IMR-90 (cell line): ENCODE results near the gene FYCO1. TPM values are rescaled to one million over a fixed set of nuclear protein-coding genes. Genes with fewer than 3 reads are reported as not detected.

Source experiments
- ATAC-seq: fragments of 200-7000 bp; cut with Tn5 transposase; 2 replicates; pipeline ENCODE4 v1.9.1; 2020; ENCODE audit warnings: low read depth, mild to moderate bottlenecking, moderate library complexity
- BruUV-seq: library from RNA; stranded (reverse); fragments of 400-500 nt; replicated peaks from 2 replicates; lab custom pipeline; 2021; lab: Mats Ljungman, UMichigan
- CTCF ChIA-PET: fragments of 300-600 bp; formaldehyde crosslinking; extraction: SDS; loops from one replicate; lab custom pipeline; 2021; ENCODE audit warnings: antibody characterized with exemption; lab: Yijun Ruan, JAX
- POLR2A ChIA-PET: fragments of 300-600 bp; sonication (Branson Sonifier 250); formaldehyde crosslinking; loops from one replicate; lab custom pipeline; 2022; ENCODE audit warnings: antibody characterized with exemption; ENCODE audit not compliant: unreplicated experiment; lab: Charles Lee
- DNase-seq: peaks from one replicate; pipeline ENCODE4 v3.0.0; 2013
- H2AFZ ChIP-seq: replicated peaks from 2 replicates; pipeline ENCODE3; 2013; ENCODE audit warnings: low read length, mild to moderate bottlenecking; ENCODE audit not compliant: poor library complexity
- H2AK5ac ChIP-seq: 2 replicates; pipeline ENCODE4 v1.6.1; 2013; ENCODE audit warnings: low read depth, low read length, inconsistent platforms
- H2AK9ac ChIP-seq: replicated peaks from 2 replicates; pipeline ENCODE3; 2013; ENCODE audit warnings: mild to moderate bottlenecking, low read depth, low read length, moderate library complexity; ENCODE audit not compliant: poor library complexity
- H2BK120ac ChIP-seq: 2 replicates; pipeline ENCODE4 v1.6.1; 2013; ENCODE audit warnings: low read depth, low read length, inconsistent platforms
- H2BK15ac ChIP-seq: 3 replicates; pipeline ENCODE4 v1.6.1; 2013; ENCODE audit warnings: low read depth, low read length, inconsistent platforms
- H2BK20ac ChIP-seq: 2 replicates; pipeline ENCODE4 v1.6.1; 2013; ENCODE audit warnings: low read depth, mild to moderate bottlenecking, inconsistent platforms, low read length, moderate library complexity
- H2BK5ac ChIP-seq: 2 replicates; pipeline ENCODE4 v1.6.1; 2013; ENCODE audit warnings: mild to moderate bottlenecking, low read depth, low read length, inconsistent platforms; ENCODE audit not compliant: poor library complexity, severe bottlenecking
- H3K14ac ChIP-seq: replicated peaks from 2 replicates; pipeline ENCODE4 v1.6.1; 2013; ENCODE audit warnings: low read depth, low read length, inconsistent platforms
- H3K18ac ChIP-seq: 2 replicates; pipeline ENCODE4 v1.6.1; 2013; ENCODE audit warnings: low read depth, low read length, control low read depth
- H3K23ac ChIP-seq: 2 replicates; pipeline ENCODE4 v1.6.1; 2013; ENCODE audit warnings: low read depth, low read length, inconsistent platforms
- H3K27ac ChIP-seq: 2 replicates; pipeline ENCODE4 v1.5.1; 2013; ENCODE audit warnings: mild to moderate bottlenecking, control low read depth, low read length; ENCODE audit not compliant: insufficient read depth
- H3K27me3 ChIP-seq: 2 replicates; pipeline ENCODE4 v1.6.1; 2013; ENCODE audit warnings: low read length; ENCODE audit not compliant: control insufficient read depth, insufficient read depth
- H3K36me3 ChIP-seq: 2 replicates; pipeline ENCODE4 v1.6.1; 2013; ENCODE audit warnings: low read length, mixed read lengths; ENCODE audit not compliant: control insufficient read depth, insufficient read depth
- H3K4ac ChIP-seq: 2 replicates; pipeline ENCODE4 v1.6.1; 2013; ENCODE audit warnings: low read depth, low read length, inconsistent platforms
- H3K4me1 ChIP-seq: 2 replicates; pipeline ENCODE4 v1.6.1; 2013; ENCODE audit warnings: low read length, mixed read lengths; ENCODE audit not compliant: control insufficient read depth, insufficient read depth
- H3K4me2 ChIP-seq: 2 replicates; pipeline ENCODE4 v1.6.1; 2013; ENCODE audit warnings: low read depth, mild to moderate bottlenecking, control low read depth, low read length, moderate library complexity
- H3K4me3 ChIP-seq: 2 replicates; pipeline ENCODE4 v1.5.1; 2013; ENCODE audit warnings: low read depth, mild to moderate bottlenecking, control low read depth, low read length, moderate library complexity; ENCODE audit not compliant: insufficient read depth
- H3K56ac ChIP-seq: 2 replicates; pipeline ENCODE4 v1.6.1; 2013; ENCODE audit warnings: low read length, inconsistent platforms; ENCODE audit not compliant: insufficient read depth; ENCODE audit errors: extremely low read depth
- H3K79me1 ChIP-seq, 2 experiments: 2 replicates each; pipeline ENCODE4 v1.6.1; 2013; ENCODE audit warnings: low read length in 2 of 2, inconsistent platforms in 1 of 2, low read depth in 1 of 2
- H3K9ac ChIP-seq: 2 replicates; pipeline ENCODE4 v1.6.1; 2013; ENCODE audit warnings: low read depth, low read length, control low read depth
- H3K9me1 ChIP-seq: 2 replicates; pipeline ENCODE4 v1.6.1; 2013; ENCODE audit warnings: low read length, inconsistent platforms; ENCODE audit not compliant: insufficient read depth
- H3K9me3 ChIP-seq: 2 replicates; pipeline ENCODE4 v1.6.1; 2013; ENCODE audit warnings: low read length; ENCODE audit not compliant: control insufficient read depth, insufficient read depth
- H4K20me1 ChIP-seq: 2 replicates; pipeline ENCODE4 v1.6.1; 2013; ENCODE audit warnings: low read length, inconsistent platforms; ENCODE audit not compliant: insufficient read depth
- H4K5ac ChIP-seq: 2 replicates; pipeline ENCODE4 v1.6.1; 2013; ENCODE audit warnings: mild to moderate bottlenecking, low read depth, low read length, control low read depth
- H4K8ac ChIP-seq, 2 experiments: 2 replicates each; pipeline ENCODE4 v1.6.1; 2013; ENCODE audit warnings: low read depth in 2 of 2, low read length in 2 of 2, control low read depth in 1 of 2, inconsistent platforms in 1 of 2
- H4K91ac ChIP-seq: 2 replicates; pipeline ENCODE4 v1.6.1; 2013; ENCODE audit warnings: low read depth, low read length, inconsistent platforms; ENCODE audit not compliant: insufficient read depth
- BHLHE40 ChIP-seq: fragments of 150-350 bp; IDR thresholded peaks from 2 replicates; pipeline ENCODE4 v1.6.1; 2016; ENCODE audit warnings: mild to moderate bottlenecking, low read depth, low read length
- FOS ChIP-seq: fragments of 150-350 bp; IDR thresholded peaks from 2 replicates; pipeline ENCODE4 v1.6.1; 2016; ENCODE audit warnings: low read depth, low read length
- MXI1 ChIP-seq: IDR thresholded peaks from 2 replicates; pipeline ENCODE4 v1.6.1; 2012; ENCODE audit warnings: low read depth, mild to moderate bottlenecking, low read length, moderate library complexity, borderline replicate concordance
- RCOR1 ChIP-seq: IDR thresholded peaks from 2 replicates; pipeline ENCODE4 v1.6.1; 2012; ENCODE audit warnings: mild to moderate bottlenecking, low read length, improper control_type of control experiment; ENCODE audit not compliant: insufficient replicate concordance
- WGBS, 2 experiments: methylation state at CpG; one replicate each; pipeline versions ENCODE4 v1.1.5 to v1.1.7; 2013; ENCODE audit warnings: missing lambda C conversion rate in 2 of 2; ENCODE audit not compliant: insufficient read length in 1 of 2; ENCODE audit errors: extremely low coverage in 2 of 2; 5-methylcytosine and 5-hydroxymethylcytosine counted together
- dilution Hi-C: fragments of 300-500 bp; cut with HindIII; formaldehyde crosslinking; loops from one replicate; pipeline ENCODE4 v1.14.3; 2018; ENCODE audit warnings: low sequenced_read_pairs; ENCODE audit not compliant: unreplicated experiment
- in situ Hi-C: fragments of 300-500 bp; cut with MboI; formaldehyde crosslinking; loops from 3 replicates; pipeline ENCODE4 v1.14.3; 2019; ENCODE audit warnings: low sequenced_read_pairs, inconsistent platforms, mixed read lengths
- intact Hi-C: fragments of 100-400 bp; cut with micrococcal nuclease; formaldehyde crosslinking; loops from 2 replicates; pipeline ENCODE4 v1.10.0; 2022
- polyA plus RNA-seq, 3 experiments: library from polyadenylated mRNA; depleted of rRNA; stranded (reverse); fragments of >200 nt; gene quantifications; 2 replicates each; pipeline ENCODE4 v1.2.3, GENCODE V29; 2012; ENCODE audit warnings: low replicate concordance in 1 of 3
- total RNA-seq: library from RNA; depleted of rRNA; stranded (reverse); fragments of >200 nt; gene quantifications from 2 replicates; pipeline ENCODE4 v1.2.3, GENCODE V29; 2012

FYCO1 gene
- total and polyA plus RNA-seq, 2 of the 4 experiments (the other 2 are of a cell fraction): 13.7 to 20.1 TPM

DNA sequence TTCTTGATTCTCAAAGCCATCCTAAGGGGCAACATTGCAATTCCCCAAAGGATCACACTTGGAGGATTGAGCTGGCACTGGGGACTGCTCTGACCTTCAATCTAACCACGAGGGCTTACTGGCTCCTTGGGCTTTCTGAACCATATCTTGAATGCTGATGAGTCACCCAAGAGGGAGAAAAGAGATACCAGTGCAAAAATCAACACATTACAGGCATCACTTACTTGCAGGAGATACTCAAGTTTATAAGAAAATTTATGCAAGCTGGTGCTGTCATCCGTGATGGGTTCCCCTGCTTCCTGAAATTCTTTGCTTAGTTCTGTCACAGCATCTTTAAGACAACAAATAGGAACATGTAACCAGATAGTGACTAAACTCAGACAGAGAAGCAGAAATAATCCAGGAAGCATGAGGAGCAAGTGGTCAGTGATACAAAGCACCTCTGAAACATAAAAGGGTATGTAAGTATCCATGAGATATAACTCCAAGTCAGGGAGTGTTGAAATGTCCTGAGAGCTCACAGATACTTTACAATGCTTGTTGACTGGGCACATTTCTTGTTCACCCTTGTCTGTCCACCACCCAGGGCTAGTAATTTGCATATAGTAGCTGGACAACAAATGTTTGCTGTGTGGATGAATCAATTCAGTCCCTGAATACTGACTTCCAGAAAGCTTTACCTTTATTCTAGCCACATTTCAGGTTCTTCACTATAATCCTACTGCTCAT is 14.1 kb downstream of the FYCO1 start:
- in situ Hi-C loops: no loop called here

More for the DNA sequence above, 14.1 kb downstream of the FYCO1 start:
- Histone ChIP-seq H2AK9ac (no peak overlapping the region), H3K4ac (no peak overlapping the region), H3K18ac (peak overlapping the region; percentile 2; the same call in 1 of the 2 replicates), H3K79me1 (peaks cover 13 to 34% of the 10 kb centered on the region in 2 experiments; a peak in 3 of 4 replicates), H2BK15ac (no peak overlapping the region), H2BK5ac (no peak overlapping the region), H3K9me3 (no peaks in the 10 kb centered on the region), H4K5ac (no peak overlapping the region), H2AFZ (no peak overlapping the region), H2BK120ac (no peak overlapping the region), H3K14ac (no peak overlapping the region), H3K36me3 (peaks cover 24% of the 10 kb centered on the region), H4K8ac (no peak overlapping the region), H3K56ac (no peak overlapping the region), H2BK20ac (no peak overlapping the region), H4K91ac (no peak overlapping the region), H3K4me3 (no peak overlapping the region), H3K23ac (no peak overlapping the region), H3K9me1 (peaks cover 29% of the 10 kb centered on the region), H3K27ac (no peak overlapping the region), H4K20me1 (peaks cover 11% of the 10 kb centered on the region), H3K27me3 (no peaks in the 10 kb centered on the region), H3K4me1 (peaks cover 26% of the 10 kb centered on the region), H3K4me2 (no peak overlapping the region; the same call in 1 of the 2 replicates), H3K9ac (no peak overlapping the region), H2AK5ac (no peak overlapping the region)
- intact Hi-C loops (no loop called here), dilution Hi-C loops (no loop called here)
- BruUV-seq: no TSS peak
- DNase-seq (peak; percentile 76), ATAC-seq (peak; percentile 68)
- CTCF ChIA-PET: interaction anchor here (1.0 kb wide), 1 partner anchor 95 kb away, joined by 3 read pairs; no protein-coding TSS in a partner anchor
- WGBS, 2 experiments: no CpG with 5 or more reads among the region's 2 CpGs
- TF ChIP-seq BHLHE40: peak; percentile 47; the same call in 1 of the 2 replicates
- no peak for TF ChIP-seq RCOR1
- TF ChIP-seq MXI1: peak; percentile 47; the same call in 1 of the 2 replicates
- peak; percentile 84 for TF ChIP-seq FOS
- POLR2A ChIA-PET: interaction anchor here (0.8 kb wide), 1 partner anchor 9 kb away, joined by 3 read pairs; no protein-coding TSS in a partner anchor
